GM12878 (cell line): ENCODE results near the gene CD84. TPM values are rescaled to one million over a fixed set of nuclear protein-coding genes. Genes with fewer than 3 reads are reported as not detected.

Experiments
- BRCA1 ChIP-seq: IDR thresholded peaks from 2 replicates; pipeline ENCODE4 v1.6.1; 2011; ENCODE audit warnings: low read depth, low read length, improper control_type of control experiment
- CREB1 ChIP-seq: IDR thresholded peaks from 2 replicates; pipeline ENCODE4 v1.6.1; 2012; ENCODE audit warnings: low read depth, mild to moderate bottlenecking, inconsistent platforms
- E4F1 ChIP-seq: fragments of 450-650 bp; IDR thresholded peaks from 2 replicates; pipeline ENCODE4 v1.6.1; 2018; ENCODE audit warnings: borderline replicate concordance, mild to moderate bottlenecking; ENCODE audit not compliant: partially characterized antibody
- ELK1 ChIP-seq: IDR thresholded peaks from 2 replicates; pipeline ENCODE4 v1.6.1; 2012; ENCODE audit warnings: low read depth, low read length, improper control_type of control experiment
- LARP7 ChIP-seq: fragments of 450-650 bp; IDR thresholded peaks from 2 replicates; pipeline ENCODE4 v1.6.1; 2017; ENCODE audit warnings: mild to moderate bottlenecking
- NFXL1 ChIP-seq: fragments of 450-650 bp; IDR thresholded peaks from 2 replicates; pipeline ENCODE4 v1.6.1; 2017; ENCODE audit warnings: antibody characterized with exemption, mild to moderate bottlenecking, borderline replicate concordance
- NR2C2 ChIP-seq: IDR thresholded peaks from 2 replicates; pipeline ENCODE4 v1.6.1; 2011; ENCODE audit warnings: borderline replicate concordance, low read depth; ENCODE audit not compliant: control insufficient read depth, insufficient read length
- PAX5 ChIP-seq: IDR thresholded peaks from 2 replicates; pipeline ENCODE4 v1.6.1; 2011; ENCODE audit warnings: low read depth, low read length, borderline replicate concordance
- POLR2AphosphoS2 ChIP-seq: IDR thresholded peaks from 2 replicates; pipeline ENCODE4 v1.6.1; 2011; ENCODE audit warnings: low read depth, mild to moderate bottlenecking, low read length, improper control_type of control experiment, moderate library complexity
- POLR2AphosphoS5 ChIP-seq: IDR thresholded peaks from 2 replicates; pipeline ENCODE4 v1.6.1; 2011; ENCODE audit warnings: mild to moderate bottlenecking, low read length, inconsistent platforms
- SRF ChIP-seq, 2 experiments: IDR thresholded peaks; 2 replicates each; pipeline ENCODE4 v1.6.1; 2011; ENCODE audit warnings: low read depth in 2 of 2, low read length in 2 of 2, mild to moderate bottlenecking in 1 of 2, moderate library complexity in 1 of 2
- TCF3 ChIP-seq: IDR thresholded peaks from 2 replicates; pipeline ENCODE4 v1.6.1; 2012; ENCODE audit warnings: low read depth, mild to moderate bottlenecking, low read length, borderline replicate concordance; ENCODE audit not compliant: insufficient read depth
- ZBTB11 ChIP-seq: fragments of 450-650 bp; formaldehyde crosslinking; IDR thresholded peaks from 2 replicates; pipeline ENCODE4 v1.5.0; 2022; ENCODE audit warnings: mild to moderate bottlenecking, missing genetic modification characterization
- ZNF207 ChIP-seq: fragments of 450-650 bp; IDR thresholded peaks from 2 replicates; pipeline ENCODE4 v1.6.1; 2014; ENCODE audit warnings: antibody characterized with exemption, mild to moderate bottlenecking, borderline replicate concordance
- polyA plus RNA-seq, 11 experiments: library from polyadenylated mRNA; depleted of rRNA in 4 of 11; unstranded in 6 of 11; stranded (reverse) in 5 of 11; fragments of >200 nt; fragmentation: Nextera tagmentation in 4 of 11; fragmentation: Illumina TruSeq in 1 of 11; extraction: Ambion mirVana in 4 of 11; extraction: Trizol in 1 of 11; gene quantifications; 1 replicate in 1 of 11; 2 replicates in 10 of 11; pipeline versions ENCODE4 v1.2.1 to v1.2.3, GENCODE V29; 2011 to 2016; ENCODE audit warnings: inconsistent platforms in 2 of 11, missing spikeins in 2 of 11, low read depth in 1 of 11
- total RNA-seq, 4 experiments: library from RNA; depleted of rRNA in 3 of 4; stranded (reverse); fragments of >200 nt in 3 of 4; fragmentation: Illumina TruSeq in 1 of 4; extraction: Trizol in 1 of 4; gene quantifications; 2 replicates each; pipeline versions ENCODE4 v1.2.1 to v1.2.3, GENCODE V29; 2013 to 2021

The CD84 gene
- total and polyA plus RNA-seq, 10 of the 15 experiments (the other 5 are each of a cell fraction or from before 2014, with no cell fraction given), result 3.4 to 20.3 (median 11.7) TPM

GRCh38 chr1:160622501-160623226, 43.4 kb upstream of the CD84 start (continued):
- TF ChIP-seq E4F1, result no peak
- TF ChIP-seq SRF (IDR thresholded peaks at IDR 0.05; ENCODE audit: low read depth in 2 of 2, low read length in 2 of 2), result no peak
- TF ChIP-seq BRCA1, result no peak
- TF ChIP-seq CREB1, result no peak
- no peak for TF ChIP-seq ELK1
- TF ChIP-seq LARP7, result peak; percentile 31; the same call in 1 of the 2 replicates
- no peak for TF ChIP-seq NR2C2
- no peak for TF ChIP-seq ZNF207
- TF ChIP-seq ZBTB11, result peak; percentile 31; the same call in 1 of the 2 replicates
- TF ChIP-seq NFXL1, result no peak
- TF ChIP-seq POLR2AphosphoS2, result peak; percentile 62; the same call in 1 of the 2 replicates
- TF ChIP-seq POLR2AphosphoS5, result peak; percentile 64; the same call in 1 of the 2 replicates
- TF ChIP-seq TCF3, result no peak
- no peak for TF ChIP-seq PAX5
- TF ChIP-seq, all 136 proteins: peak for 12
